Endothelial cell of umbilical vein (primary cell): Measurements from ENCODE around the gene NUDC. TPM values are rescaled to one million over a fixed set of nuclear protein-coding genes. Genes with fewer than 3 reads are reported as not detected.

Experiments
- BruUV-seq: library from RNA; stranded (reverse); fragments of 400-500 nt; replicated peaks from 2 replicates; lab custom pipeline; 2021; lab: Mats Ljungman, UMichigan
- CTCF ChIA-PET: fragments of 300-600, 350-600 bp; sonication (Branson Sonifier 250); formaldehyde crosslinking; loops from one replicate; lab custom pipeline; 2021; ENCODE audit warnings: antibody characterized with exemption, inconsistent platforms; lab: Charles Lee
- POLR2A ChIA-PET: fragments of 300-600, 350-600 bp; sonication (Branson Sonifier 250); formaldehyde crosslinking; loops from one replicate; lab custom pipeline; 2021; ENCODE audit warnings: antibody characterized with exemption, inconsistent platforms; lab: Charles Lee
- DNase-seq: peaks from one replicate; pipeline ENCODE4 v3.0.0-alpha.2; 2011; ENCODE audit warnings: low read depth, low spot score
- FAIRE-seq: peaks from 2 replicates; lab custom pipeline; 2011; peaks lifted over from hg19 to GRCh38; lab: Jason Lieb, UNC
- H2AFZ ChIP-seq: 2 replicates; pipeline ENCODE4 v1.6.0; 2012; ENCODE audit warnings: low read depth, low read length, control low read depth, inconsistent platforms
- H3K27ac ChIP-seq: 2 replicates; pipeline ENCODE4 v1.5.1; 2011; ENCODE audit warnings: low read depth, mild to moderate bottlenecking, control low read depth, low read length, moderate library complexity; ENCODE audit not compliant: insufficient read depth
- H3K27me3 ChIP-seq, 2 experiments: 2 replicates each; pipeline versions ENCODE4 v1.6.0 to v1.6.1; 2011; ENCODE audit warnings: low read length in 2 of 2, mixed read lengths in 1 of 2; ENCODE audit not compliant: control insufficient read depth in 2 of 2, insufficient read depth in 2 of 2
- H3K36me3 ChIP-seq, 2 experiments: 2 replicates in 1 of 2; 3 replicates in 1 of 2; pipeline ENCODE4 v1.5.1; 2011; ENCODE audit warnings: low read length in 2 of 2, mild to moderate bottlenecking in 1 of 2, moderate library complexity in 1 of 2; ENCODE audit not compliant: control insufficient read depth in 2 of 2, insufficient read depth in 2 of 2; ENCODE audit errors: extremely low read depth in 1 of 2
- H3K4me1 ChIP-seq: 3 replicates; pipeline ENCODE4 v1.5.1; 2011; ENCODE audit warnings: mild to moderate bottlenecking, low read length; ENCODE audit not compliant: control insufficient read depth, insufficient read depth; ENCODE audit errors: extremely low read depth
- H3K4me2 ChIP-seq: 2 replicates; pipeline ENCODE4 v1.6.1; 2011; ENCODE audit warnings: low read length, control low read depth, mixed read lengths; ENCODE audit not compliant: insufficient read depth
- H3K4me3 ChIP-seq, 3 experiments: fragments of 200-600 bp in 1 of 3; sonication (generic), shearing (Covaris generic) in 1 of 3; replicated peaks in 1 of 3; 2 replicates each; pipeline ENCODE4 v1.5.1; 2011 to 2016; ENCODE audit warnings: control low read depth in 3 of 3, low read length in 3 of 3, mild to moderate bottlenecking in 2 of 3, inconsistent platforms in 1 of 3, low read depth in 1 of 3, moderate library complexity in 1 of 3; ENCODE audit not compliant: insufficient read depth in 1 of 3
- H3K79me2 ChIP-seq: 2 replicates; pipeline ENCODE4 v1.6.0; 2012; ENCODE audit warnings: low read length, inconsistent platforms; ENCODE audit not compliant: control insufficient read depth, insufficient read depth
- H3K9ac ChIP-seq: replicated peaks from 2 replicates; pipeline ENCODE3; 2011; ENCODE audit warnings: low read length, control low read depth; ENCODE audit not compliant: insufficient read depth; ENCODE audit errors: extremely low read depth
- H3K9me1 ChIP-seq: replicated peaks from 3 replicates; pipeline ENCODE4 v1.6.0; 2011; ENCODE audit warnings: mild to moderate bottlenecking, low read length; ENCODE audit not compliant: control insufficient read depth, insufficient read depth; ENCODE audit errors: extremely low read depth
- H3K9me3 ChIP-seq: replicated peaks from 2 replicates; pipeline ENCODE4 v1.5.1; 2012; ENCODE audit warnings: low read length, inconsistent platforms; ENCODE audit not compliant: control insufficient read depth, insufficient read depth
- H4K20me1 ChIP-seq: replicated peaks from 2 replicates; pipeline ENCODE3; 2011; ENCODE audit warnings: mild to moderate bottlenecking, low read length; ENCODE audit not compliant: control insufficient read depth, insufficient read depth; ENCODE audit errors: extremely low read depth
- EZH2 ChIP-seq: IDR thresholded peaks from 2 replicates; pipeline ENCODE4 v1.6.1; 2012; ENCODE audit warnings: borderline replicate concordance, low read depth, mild to moderate bottlenecking, moderate library complexity, low read length, inconsistent platforms; ENCODE audit not compliant: severe bottlenecking
- FOS ChIP-seq: IDR thresholded peaks from 2 replicates; pipeline ENCODE4 v1.6.1; 2011; ENCODE audit warnings: mild to moderate bottlenecking, low read length, moderate library complexity, borderline replicate concordance; ENCODE audit not compliant: insufficient read depth
- GATA2 ChIP-seq: IDR thresholded peaks from 2 replicates; pipeline ENCODE4 v1.7.0; 2011; ENCODE audit warnings: low read depth, mild to moderate bottlenecking, moderate library complexity, mixed read lengths, low read length; ENCODE audit not compliant: insufficient read length, insufficient read depth
- JUN ChIP-seq: IDR thresholded peaks from 2 replicates; pipeline ENCODE4 v1.6.1; 2011; ENCODE audit warnings: borderline replicate concordance, low read depth; ENCODE audit not compliant: insufficient read length, insufficient read depth
- MAX ChIP-seq: IDR thresholded peaks from 2 replicates; pipeline ENCODE4 v1.6.1; 2011; ENCODE audit not compliant: insufficient read depth, insufficient read length
- MYC ChIP-seq: IDR thresholded peaks from one replicate; pipeline ENCODE4 v1.6.1; 2011; ENCODE audit warnings: mild to moderate bottlenecking, low read depth, low read length
- POLR2A ChIP-seq: IDR thresholded peaks from 2 replicates; pipeline ENCODE4 v1.6.1; 2012; ENCODE audit warnings: low read depth, mild to moderate bottlenecking, control low read depth, low read length
- POLR2AphosphoS5 ChIP-seq: IDR thresholded peaks from 2 replicates; pipeline ENCODE4 v1.6.1; 2012; ENCODE audit warnings: low read depth, mild to moderate bottlenecking, control low read depth, low read length, moderate library complexity; ENCODE audit not compliant: insufficient read depth
- dilution Hi-C: fragments of 300-500 bp; cut with MboI; formaldehyde crosslinking; loops from one replicate; pipeline ENCODE4 v1.15.0; 2019; ENCODE audit warnings: low sequenced_read_pairs; ENCODE audit not compliant: extremely low pct_ligation_motif_present
- intact Hi-C: fragments of 100-400 bp; cut with micrococcal nuclease; formaldehyde crosslinking; loops from one replicate; pipeline ENCODE4 v1.10.0; 2022
- polyA plus RNA-seq, 4 experiments: library from polyadenylated mRNA; depleted of rRNA in 3 of 4; stranded (reverse) in 3 of 4; unstranded in 1 of 4; fragments of >200 nt; gene quantifications; 2 replicates each; pipeline versions ENCODE4 v1.2.1 to v1.2.3, GENCODE V29; 2011 to 2012; ENCODE audit warnings: missing spikeins in 1 of 4
- total RNA-seq: library from RNA; stranded (reverse); gene quantifications from 2 replicates; pipeline ENCODE4 v1.2.3, GENCODE V29; 2021
- TF ChIP-seq, protein P1 (sequence below), 2 donors: IDR thresholded peaks; 1 replicate in 1 of 2; 2 replicates in 1 of 2; pipeline ENCODE4 v1.5.1; 2011; ENCODE audit warnings: low read length in 2 of 2, mild to moderate bottlenecking in 2 of 2, moderate library complexity in 2 of 2, control low read depth in 1 of 2, inconsistent platforms in 1 of 2, low read depth in 1 of 2; ENCODE audit not compliant: insufficient read depth in 1 of 2; ENCODE audit errors: extremely low read depth in 1 of 2

NUDC gene
- total and polyA plus RNA-seq, 2 donors (not counting 3 experiments of a cell fraction or from before 2014, with no cell fraction given) = 42.5 to 102 TPM

DNA sequence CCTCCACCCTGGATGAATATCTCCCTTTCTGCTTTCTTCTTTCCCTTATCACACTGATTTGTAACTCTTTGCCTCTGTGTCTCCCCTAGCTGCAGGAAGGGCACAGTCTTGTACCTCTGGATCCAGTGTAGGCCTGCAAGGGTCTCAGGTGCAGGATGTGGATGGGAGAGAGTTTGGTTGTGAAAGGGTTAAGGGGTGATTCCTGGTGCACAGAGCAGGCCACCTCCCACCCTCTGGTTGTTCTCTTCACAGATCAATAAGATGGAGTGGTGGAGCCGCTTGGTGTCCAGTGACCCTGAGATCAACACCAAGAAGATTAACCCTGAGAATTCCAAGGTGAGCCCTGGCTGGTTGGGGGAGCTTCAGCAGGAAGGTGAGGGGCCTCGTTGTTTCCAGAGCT is 23.6 kb downstream of the NUDC start:
- no peaks in the 10 kb centered on the region for H3K27me3 ChIP-seq
- DNase-seq (no peak), FAIRE-seq (no peak)
- dilution Hi-C loops (no loop called here), intact Hi-C loops (no loop called here)
- no peak overlapping the region for H2AFZ ChIP-seq
- BruUV-seq = no TSS peak
- H3K27ac ChIP-seq = no peak overlapping the region
- no peak overlapping the region for H3K4me2 ChIP-seq
- H3K4me3 ChIP-seq = no peak overlapping the region
- ChIA-PET POLR2A (no interaction called here), CTCF (no interaction called here)
- TF ChIP-seq EZH2 (no peak), MAX (no peak), POLR2A (no peak), MYC (no peak), FOS (no peak), POLR2AphosphoS5 (no peak), GATA2 (no peak), JUN (no peak)
- TF ChIP-seq, protein P1, sequence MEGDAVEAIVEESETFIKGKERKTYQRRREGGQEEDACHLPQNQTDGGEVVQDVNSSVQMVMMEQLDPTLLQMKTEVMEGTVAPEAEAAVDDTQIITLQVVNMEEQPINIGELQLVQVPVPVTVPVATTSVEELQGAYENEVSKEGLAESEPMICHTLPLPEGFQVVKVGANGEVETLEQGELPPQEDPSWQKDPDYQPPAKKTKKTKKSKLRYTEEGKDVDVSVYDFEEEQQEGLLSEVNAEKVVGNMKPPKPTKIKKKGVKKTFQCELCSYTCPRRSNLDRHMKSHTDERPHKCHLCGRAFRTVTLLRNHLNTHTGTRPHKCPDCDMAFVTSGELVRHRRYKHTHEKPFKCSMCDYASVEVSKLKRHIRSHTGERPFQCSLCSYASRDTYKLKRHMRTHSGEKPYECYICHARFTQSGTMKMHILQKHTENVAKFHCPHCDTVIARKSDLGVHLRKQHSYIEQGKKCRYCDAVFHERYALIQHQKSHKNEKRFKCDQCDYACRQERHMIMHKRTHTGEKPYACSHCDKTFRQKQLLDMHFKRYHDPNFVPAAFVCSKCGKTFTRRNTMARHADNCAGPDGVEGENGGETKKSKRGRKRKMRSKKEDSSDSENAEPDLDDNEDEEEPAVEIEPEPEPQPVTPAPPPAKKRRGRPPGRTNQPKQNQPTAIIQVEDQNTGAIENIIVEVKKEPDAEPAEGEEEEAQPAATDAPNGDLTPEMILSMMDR (IDR thresholded peaks at IDR 0.05; ENCODE audit: extremely low read depth in 1 of 2, insufficient read depth in 1 of 2, low read depth in 1 of 2, low read length in 2 of 2) = no peak
- no peaks in the 10 kb centered on the region for H3K79me2 ChIP-seq
- H4K20me1 ChIP-seq = no peaks in the 10 kb centered on the region
- no peak overlapping the region for H3K9ac ChIP-seq
- H3K9me1 ChIP-seq = no peaks in the 10 kb centered on the region
- H3K9me3 ChIP-seq = no peaks in the 10 kb centered on the region
- peaks cover 14 to 41% of the 10 kb centered on the region in 2 experiments for H3K36me3 ChIP-seq
- peaks cover 5% of the 10 kb centered on the region for H3K4me1 ChIP-seq
